ENCODE results near the gene PRSS56.

The PRSS56 gene

DNA sequence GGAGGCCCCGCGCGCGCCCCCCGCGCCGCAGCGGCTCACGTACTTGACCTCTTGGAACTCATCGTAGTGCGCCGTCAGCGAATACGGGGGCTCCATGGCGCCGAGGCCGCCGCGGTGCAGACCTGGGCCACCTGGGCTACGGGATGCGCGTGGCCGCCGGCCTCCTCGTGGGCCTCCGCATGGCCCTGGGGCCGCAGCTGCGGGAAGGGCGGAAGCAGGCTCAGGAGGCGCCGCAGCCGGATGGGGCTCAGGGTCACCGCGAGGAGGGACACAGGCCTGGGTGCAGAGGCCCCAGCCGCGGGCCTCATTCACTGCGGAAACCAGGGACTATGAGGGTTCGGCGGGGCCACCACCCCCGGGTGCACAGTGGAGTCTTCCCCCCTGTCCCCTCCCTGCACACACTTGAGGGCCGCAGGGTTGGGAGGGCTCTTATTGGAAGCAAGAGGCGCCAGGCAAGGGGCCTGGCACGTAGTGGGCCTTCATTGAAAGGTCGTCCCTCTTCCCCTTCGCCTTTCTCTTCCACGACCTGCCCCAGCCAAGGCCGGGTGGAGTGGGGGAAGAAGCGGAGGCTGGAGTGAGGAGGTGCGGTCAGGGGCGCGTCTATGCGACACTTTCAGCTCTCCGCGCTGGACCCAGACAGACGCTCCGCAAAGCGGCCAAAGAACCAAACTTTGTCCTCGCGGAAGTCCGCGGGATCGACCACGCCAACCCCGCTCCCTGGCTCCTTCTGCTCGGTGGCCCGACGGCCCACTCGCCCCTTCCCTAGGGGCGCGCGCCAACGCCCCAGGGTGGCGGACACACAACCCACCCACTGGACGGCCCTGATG is 33.4 kb upstream of the PRSS56 start:
- no peak for DNase-seq (ENCODE audit: low read depth in 2 of 3, low spot score in 2 of 3)

- DNase-seq (ENCODE audit: low read depth in 2 of 3, low spot score in 2 of 3) = no peak
Observed at GRCh38 chr2:232487385-232488096, 32.6 kb upstream of the PRSS56 start, which contains the start of gene ECEL1. ECEL1 (minus strand) TSS chr2:232487834; CDS start chr2:232486653, 1,181 bp downstream.

DNA sequence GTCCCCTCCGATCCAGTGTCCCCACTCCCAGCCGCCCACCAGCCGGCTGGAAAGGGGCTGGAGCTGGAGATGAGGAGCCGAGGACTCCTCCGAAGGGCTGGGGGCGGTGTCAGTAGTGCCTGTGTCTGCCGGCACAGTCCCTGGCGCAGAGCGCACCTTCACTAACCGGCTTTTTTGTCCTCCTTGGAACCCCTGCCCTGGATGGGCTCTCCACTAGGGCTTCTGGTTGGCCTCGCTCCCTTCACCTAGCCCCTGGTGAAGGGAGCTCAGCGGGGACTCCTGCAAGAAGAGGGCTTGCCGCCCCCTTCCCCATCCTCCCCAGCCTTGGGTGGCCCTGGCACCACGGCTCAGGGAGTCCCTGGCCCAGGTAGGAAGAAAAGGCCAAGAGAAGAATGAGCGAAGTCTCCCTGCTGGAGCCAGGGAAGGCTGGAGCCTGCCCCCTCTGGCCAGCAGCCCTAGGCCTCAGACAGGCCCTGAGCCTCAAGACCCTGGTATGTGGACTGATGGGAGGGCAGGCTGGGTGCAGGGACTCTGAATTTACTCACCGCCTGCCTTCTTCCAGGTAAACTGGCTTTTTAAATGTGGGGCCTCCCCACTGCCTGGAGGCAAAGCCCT is 32.0 kb upstream of the PRSS56 start:
- DNase-seq (ENCODE audit: low read depth in 2 of 3, low spot score in 2 of 3) = no peak

DNA sequence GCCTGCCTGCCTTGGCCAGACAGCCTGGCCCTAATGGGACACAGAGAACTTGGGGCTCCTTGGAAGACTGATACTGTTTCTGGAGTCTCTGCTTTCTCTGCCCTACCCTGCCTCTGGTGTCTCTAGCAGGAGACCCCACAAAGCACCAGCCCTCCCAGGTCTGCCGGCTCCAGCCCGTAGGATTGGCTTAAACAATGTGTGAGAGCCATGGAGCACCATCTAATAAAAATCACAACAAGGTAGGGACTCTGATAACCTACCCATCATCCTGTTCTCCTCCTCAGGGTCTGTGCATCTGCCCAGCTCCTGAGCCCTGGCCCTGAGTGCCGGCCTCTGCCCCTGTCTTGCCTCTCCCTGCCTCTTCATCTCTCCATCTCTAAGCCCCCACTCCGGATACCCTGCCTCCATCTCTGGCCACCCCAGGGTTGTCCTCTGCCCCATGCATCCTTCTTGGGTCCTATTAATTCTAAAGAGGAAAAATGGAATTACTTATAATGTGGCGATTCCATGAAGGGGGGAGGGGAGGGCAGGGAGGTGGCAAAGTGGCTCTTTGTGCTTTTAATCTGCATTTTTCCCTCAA is 31.4 kb upstream of the PRSS56 start:
- no peak for DNase-seq (ENCODE audit: low read depth in 2 of 3, low spot score in 2 of 3)

DNA sequence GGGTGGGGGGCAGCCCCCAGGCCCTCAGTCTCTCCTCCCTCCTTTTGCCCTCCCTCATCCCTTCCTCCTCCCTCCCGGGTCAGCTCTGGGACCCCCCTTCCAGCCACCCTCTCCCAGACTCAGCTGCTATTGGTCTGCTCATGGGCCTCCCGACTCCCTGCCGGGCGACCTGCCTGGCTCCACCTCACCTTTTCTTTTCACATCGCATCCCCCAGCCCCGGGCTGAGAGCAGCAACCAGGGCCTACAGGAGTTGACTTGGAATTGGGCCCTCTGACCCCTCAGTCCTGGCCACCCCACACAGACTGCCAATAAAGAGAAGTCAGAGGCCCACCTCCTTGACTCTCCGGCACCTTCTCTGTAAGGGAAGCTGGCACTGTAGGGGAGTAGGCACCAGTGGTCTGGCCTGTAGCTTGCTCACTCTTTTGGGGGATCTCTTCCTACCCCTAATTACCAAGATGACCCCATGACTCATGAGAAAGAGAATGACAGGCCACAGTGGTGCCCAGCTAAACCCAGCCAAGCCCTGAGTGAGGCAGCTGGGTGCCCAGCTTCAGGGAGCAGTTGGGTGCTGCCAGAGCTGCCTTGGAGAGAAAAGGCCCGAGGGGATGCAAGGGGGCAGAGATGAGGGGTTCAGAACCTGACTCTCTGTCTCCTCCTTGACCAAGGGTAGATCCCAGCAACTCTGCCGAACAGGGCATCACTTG is 30.5 kb upstream of the PRSS56 start:
- no peak for DNase-seq (ENCODE audit: low read depth in 2 of 3, low spot score in 2 of 3)

GRCh38 chr2:232490221-232491138 is 29.7 kb upstream of the PRSS56 start:
- DNase-seq (ENCODE audit: low read depth in 2 of 3, low spot score in 2 of 3) = no peak

DNA sequence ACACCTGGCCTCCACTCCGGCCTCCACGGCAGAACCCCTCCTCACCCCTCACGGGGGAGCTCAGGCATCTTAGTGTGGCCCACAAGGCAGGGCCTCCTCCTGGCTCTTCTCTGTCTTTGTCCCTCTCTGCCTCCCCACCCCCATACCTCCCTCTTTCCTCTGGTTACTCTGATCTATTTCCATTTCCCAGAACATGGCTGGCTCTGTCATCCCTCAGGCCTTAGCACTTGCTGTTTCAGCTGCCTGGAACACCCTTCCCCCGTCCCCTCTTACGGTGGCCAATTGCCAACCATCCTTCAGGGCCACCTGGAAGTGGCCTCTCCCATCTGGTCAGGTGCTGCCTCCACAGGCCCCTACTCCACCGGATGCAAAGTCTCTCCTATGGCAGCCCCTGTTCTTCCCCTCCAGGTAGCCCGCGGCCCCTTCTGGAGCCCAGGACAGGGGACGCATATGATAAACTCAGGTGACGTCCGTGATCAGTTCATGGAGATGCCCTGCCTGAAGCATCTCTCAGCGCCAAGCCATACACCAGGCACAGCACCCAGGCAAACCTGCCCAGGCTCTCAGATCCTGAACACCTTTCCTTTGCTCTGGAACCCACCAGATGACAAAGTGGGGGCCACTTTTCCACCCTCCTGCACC is 28.9 kb upstream of the PRSS56 start:
- no peak for DNase-seq (ENCODE audit: low read depth in 2 of 3, low spot score in 2 of 3)

- DNase-seq (ENCODE audit: low read depth in 2 of 3, low spot score in 2 of 3) = no peak
Observed at GRCh38 chr2:232492236-232492848, 27.8 kb upstream of the PRSS56 start.

- no peak for DNase-seq (ENCODE audit: low read depth in 2 of 3, low spot score in 2 of 3)
Observed at GRCh38 chr2:232492963-232493700, 27.1 kb upstream of the PRSS56 start.

DNA sequence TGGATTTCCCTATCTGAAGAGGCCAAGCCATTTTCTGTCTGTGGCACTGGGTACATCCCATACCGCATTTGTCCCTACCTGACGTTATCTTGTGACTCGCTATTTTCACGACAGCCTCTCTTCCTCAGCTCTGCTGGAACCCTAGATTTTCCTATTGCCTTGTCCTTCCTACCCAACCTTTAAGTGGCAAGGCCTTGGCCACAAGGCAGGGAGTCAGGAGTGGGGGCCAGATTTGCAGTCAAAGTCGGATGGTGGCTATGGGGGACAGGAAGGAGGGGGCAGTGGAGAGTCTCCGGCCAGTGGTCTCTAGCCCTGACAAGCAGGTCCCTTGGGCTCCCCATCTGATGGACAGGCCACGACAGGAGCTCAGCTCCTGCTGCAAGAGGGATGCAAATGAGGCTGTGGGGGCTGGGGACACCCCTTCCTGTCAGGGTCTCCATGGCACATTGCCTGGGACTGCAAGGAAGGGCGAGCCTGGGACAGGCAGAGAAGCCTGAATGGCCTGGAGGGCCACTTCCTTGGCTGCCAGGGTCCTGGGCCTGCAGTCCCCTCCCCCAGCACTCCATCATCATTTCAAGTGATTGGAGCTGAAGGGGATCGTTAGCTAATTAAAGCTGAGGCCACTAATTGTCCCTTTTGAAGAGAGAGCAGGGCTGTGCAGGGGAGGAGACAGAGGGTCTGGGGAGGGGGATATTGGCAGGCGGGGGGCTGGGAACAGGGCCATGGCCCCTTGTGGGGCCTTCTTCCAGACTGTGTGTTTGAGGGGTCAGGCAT is 26.3 kb upstream of the PRSS56 start:
- DNase-seq (ENCODE audit: low read depth in 2 of 3, low spot score in 2 of 3) = no peak

DNA sequence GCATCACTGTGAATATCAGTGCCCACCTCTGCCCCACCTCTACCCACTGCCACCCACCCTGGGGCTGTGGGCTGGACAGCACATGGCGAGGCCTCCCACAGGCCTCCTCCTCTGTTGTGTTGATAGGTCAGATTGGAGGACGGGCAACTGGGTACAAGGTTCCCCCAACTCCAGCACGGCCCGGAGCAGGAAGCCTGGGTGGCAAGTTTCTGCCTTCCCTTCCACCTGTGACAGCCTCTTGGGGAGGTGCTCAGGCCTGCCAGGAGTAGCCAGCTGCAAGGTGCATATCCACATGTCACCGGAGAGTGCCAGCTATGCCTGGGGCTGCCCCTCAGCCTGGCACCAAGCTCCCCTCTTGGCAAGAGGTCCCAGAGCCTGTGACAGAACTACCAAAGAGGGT is 25.6 kb upstream of the PRSS56 start:
- DNase-seq (ENCODE audit: low read depth in 2 of 3, low spot score in 2 of 3) = no peak

DNA sequence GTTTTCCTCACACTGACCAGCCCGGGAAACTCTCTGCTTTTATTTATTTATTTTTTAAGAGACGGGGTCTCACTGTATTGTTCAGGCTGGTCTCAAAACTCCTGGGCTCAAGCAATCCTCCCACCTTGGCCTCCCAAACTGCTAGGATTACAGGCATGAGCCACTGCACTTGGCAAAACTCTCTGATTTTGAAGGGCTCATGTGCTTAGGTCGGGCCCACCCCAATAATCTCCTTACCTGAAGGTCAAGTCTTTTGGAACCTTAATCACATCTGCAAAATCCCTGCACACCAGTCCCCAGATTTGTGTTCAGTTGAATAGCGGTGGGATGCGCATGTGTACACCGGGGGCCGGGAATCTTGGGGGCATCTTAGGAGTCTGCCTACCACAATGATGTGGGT is 24.9 kb upstream of the PRSS56 start:
- DNase-seq (ENCODE audit: low read depth in 2 of 3, low spot score in 2 of 3) = no peak

- DNase-seq (ENCODE audit: low read depth in 2 of 3, low spot score in 2 of 3) = no peak
Observed at GRCh38 chr2:232496501-232497270, 23.5 kb upstream of the PRSS56 start.

DNA sequence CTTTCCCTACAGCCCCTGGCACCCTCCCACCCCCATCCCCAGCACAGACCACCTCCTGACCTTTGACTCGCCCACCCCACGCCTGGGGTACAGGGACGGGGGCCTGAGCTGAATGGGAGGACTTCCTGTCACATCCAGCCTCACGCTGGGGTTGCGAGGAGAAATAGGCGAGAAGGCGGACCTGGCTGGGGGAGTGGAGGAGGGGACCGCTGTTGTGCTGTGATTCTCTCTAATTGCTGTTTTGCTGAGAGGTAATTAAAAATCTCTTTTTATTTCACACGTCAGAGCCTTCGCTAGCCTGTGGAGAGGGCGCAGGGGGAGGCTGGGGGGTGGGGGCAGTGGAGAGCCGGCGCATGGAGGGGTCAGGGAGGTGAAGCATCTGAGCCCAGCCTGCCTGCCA is 22.8 kb upstream of the PRSS56 start:
- no peak for DNase-seq (ENCODE audit: low read depth in 2 of 3, low spot score in 2 of 3)

GRCh38 chr2:232498452-232498851 is 21.7 kb upstream of the PRSS56 start:
- DNase-seq (ENCODE audit: low read depth in 2 of 3, low spot score in 2 of 3) = no peak

DNA sequence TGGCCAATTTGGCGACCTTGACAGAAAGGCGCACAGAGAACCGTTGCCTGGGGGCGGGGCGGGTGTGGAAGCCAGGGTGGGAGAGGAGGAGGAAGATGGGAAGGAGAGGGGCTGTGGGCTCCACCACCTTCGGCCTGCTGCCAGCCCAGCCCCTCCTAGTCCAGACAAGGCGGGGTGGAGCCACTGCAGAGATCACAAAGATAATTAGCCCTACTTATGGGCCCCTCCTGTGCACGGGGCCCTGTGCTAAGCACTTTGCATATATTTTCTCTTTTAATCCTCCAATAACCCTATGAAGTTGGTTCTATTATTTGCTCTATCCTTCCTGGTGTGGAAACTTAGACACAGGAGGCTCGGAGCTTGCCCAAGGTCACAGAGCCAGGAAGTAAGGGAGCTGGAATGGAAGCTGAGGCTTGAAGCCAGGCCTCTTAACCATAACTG is 18.8 kb upstream of the PRSS56 start:
- DNase-seq (ENCODE audit: low read depth in 2 of 3, low spot score in 2 of 3) = no peak
